ENCODE data around the gene HOTAIR. TPM values are rescaled to one million over a fixed set of nuclear protein-coding genes. Genes with fewer than 3 reads are reported as not detected.

HOTAIR gene
- total RNA-seq, 1 experiment from 2014 or later: not detected

DNA sequence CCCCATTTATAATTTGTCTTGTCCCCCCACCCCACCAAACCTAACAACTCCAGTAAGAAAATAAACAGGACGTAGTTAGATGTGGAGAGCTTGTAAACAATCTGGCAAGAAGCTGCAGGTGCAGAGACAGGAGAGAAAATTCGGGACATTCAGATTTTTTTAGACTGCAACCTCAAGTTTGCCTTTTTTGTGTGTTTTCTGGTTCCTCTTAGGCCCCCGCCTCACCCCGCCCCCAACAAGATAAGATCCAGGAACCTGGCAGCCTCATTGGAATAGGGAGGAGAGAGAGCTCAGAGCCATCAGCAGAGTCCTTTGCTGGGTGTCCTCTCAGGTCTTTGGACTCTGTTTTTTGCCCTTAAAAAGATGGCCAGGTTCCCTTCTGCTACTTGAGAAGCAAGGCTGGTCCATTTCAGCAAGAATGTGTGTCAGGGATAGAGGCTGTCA, 13.1 kb upstream of the HOTAIR start:
- H3K27me3 Mint-ChIP-seq (ENCODE audit: low read depth): peaks cover 100% of the 10 kb centered on the region
- ChIA-PET CTCF (interaction anchor here (0.5 to 5.1 kb wide), 10 partner anchors 12 to 336 kb away, joined by 3 to 36 read pairs (median 4); partner anchors contain the start of genes HOXC11, HOXC5, HOXC8 and HOXC9), POLR2A (no interaction called here)
- H3K4me1 Mint-ChIP-seq: peaks cover 39% of the 10 kb centered on the region
- no peaks in the 10 kb centered on the region for H3K9me3 Mint-ChIP-seq
- no peak overlapping the region for H3K4me3 Mint-ChIP-seq
- no peak for ATAC-seq
- H3K27ac Mint-ChIP-seq: no peak overlapping the region
- no peaks in the 10 kb centered on the region for H3K36me3 Mint-ChIP-seq
- DNase-seq (ENCODE audit: low spot score): no peak
- TF ChIP-seq ATF3 (CRISPR knock-in tag; conservative IDR thresholded peaks at IDR 0.05) (no peak), ZBTB21 (CRISPR knock-in tag; IDR thresholded peaks at IDR 0.05; ENCODE audit: borderline replicate concordance) (no peak), ZNF671 (CRISPR knock-in tag; IDR thresholded peaks at IDR 0.05) (no peak), GRHL2 (CRISPR knock-in tag; IDR thresholded peaks at IDR 0.05; ENCODE audit: insufficient replicate concordance, severe bottlenecking) (no peak), CTCF (IDR thresholded peaks at IDR 0.05) (no peak), JAZF1 (CRISPR knock-in tag; IDR thresholded peaks at IDR 0.05) (no peak), ZNF263 (CRISPR knock-in tag; IDR thresholded peaks at IDR 0.05; ENCODE audit: low read depth) (no peak), CBFB (CRISPR knock-in tag; IDR thresholded peaks at IDR 0.05; ENCODE audit: low read depth) (no peak), IRF2 (CRISPR knock-in tag; IDR thresholded peaks at IDR 0.05; ENCODE audit: borderline replicate concordance, low read depth) (no peak), SOX15 (CRISPR knock-in tag; IDR thresholded peaks at IDR 0.05) (no peak), TEAD1 (CRISPR knock-in tag; IDR thresholded peaks at IDR 0.05) (no peak), ZNF138 (CRISPR knock-in tag; conservative IDR thresholded peaks at IDR 0.05) (no peak), ZSCAN18 (CRISPR knock-in tag; IDR thresholded peaks at IDR 0.05) (no peak)
- TF ChIP-seq, protein P1, sequence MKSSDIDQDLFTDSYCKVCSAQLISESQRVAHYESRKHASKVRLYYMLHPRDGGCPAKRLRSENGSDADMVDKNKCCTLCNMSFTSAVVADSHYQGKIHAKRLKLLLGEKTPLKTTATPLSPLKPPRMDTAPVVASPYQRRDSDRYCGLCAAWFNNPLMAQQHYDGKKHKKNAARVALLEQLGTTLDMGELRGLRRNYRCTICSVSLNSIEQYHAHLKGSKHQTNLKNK (CRISPR knock-in tag; IDR thresholded peaks at IDR 0.05): no peak
- TF ChIP-seq, protein P2, sequence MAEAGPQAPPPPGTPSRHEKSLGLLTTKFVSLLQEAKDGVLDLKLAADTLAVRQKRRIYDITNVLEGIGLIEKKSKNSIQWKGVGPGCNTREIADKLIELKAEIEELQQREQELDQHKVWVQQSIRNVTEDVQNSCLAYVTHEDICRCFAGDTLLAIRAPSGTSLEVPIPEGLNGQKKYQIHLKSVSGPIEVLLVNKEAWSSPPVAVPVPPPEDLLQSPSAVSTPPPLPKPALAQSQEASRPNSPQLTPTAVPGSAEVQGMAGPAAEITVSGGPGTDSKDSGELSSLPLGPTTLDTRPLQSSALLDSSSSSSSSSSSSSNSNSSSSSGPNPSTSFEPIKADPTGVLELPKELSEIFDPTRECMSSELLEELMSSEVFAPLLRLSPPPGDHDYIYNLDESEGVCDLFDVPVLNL (CRISPR knock-in tag; IDR thresholded peaks at IDR 0.05; ENCODE audit: borderline replicate concordance, low read depth): no peak
- TF ChIP-seq, protein P3, sequence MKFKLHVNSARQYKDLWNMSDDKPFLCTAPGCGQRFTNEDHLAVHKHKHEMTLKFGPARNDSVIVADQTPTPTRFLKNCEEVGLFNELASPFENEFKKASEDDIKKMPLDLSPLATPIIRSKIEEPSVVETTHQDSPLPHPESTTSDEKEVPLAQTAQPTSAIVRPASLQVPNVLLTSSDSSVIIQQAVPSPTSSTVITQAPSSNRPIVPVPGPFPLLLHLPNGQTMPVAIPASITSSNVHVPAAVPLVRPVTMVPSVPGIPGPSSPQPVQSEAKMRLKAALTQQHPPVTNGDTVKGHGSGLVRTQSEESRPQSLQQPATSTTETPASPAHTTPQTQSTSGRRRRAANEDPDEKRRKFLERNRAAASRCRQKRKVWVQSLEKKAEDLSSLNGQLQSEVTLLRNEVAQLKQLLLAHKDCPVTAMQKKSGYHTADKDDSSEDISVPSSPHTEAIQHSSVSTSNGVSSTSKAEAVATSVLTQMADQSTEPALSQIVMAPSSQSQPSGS (CRISPR knock-in tag; IDR thresholded peaks at IDR 0.05; ENCODE audit: borderline replicate concordance, low read depth): no peak
- TF ChIP-seq, protein P4, sequence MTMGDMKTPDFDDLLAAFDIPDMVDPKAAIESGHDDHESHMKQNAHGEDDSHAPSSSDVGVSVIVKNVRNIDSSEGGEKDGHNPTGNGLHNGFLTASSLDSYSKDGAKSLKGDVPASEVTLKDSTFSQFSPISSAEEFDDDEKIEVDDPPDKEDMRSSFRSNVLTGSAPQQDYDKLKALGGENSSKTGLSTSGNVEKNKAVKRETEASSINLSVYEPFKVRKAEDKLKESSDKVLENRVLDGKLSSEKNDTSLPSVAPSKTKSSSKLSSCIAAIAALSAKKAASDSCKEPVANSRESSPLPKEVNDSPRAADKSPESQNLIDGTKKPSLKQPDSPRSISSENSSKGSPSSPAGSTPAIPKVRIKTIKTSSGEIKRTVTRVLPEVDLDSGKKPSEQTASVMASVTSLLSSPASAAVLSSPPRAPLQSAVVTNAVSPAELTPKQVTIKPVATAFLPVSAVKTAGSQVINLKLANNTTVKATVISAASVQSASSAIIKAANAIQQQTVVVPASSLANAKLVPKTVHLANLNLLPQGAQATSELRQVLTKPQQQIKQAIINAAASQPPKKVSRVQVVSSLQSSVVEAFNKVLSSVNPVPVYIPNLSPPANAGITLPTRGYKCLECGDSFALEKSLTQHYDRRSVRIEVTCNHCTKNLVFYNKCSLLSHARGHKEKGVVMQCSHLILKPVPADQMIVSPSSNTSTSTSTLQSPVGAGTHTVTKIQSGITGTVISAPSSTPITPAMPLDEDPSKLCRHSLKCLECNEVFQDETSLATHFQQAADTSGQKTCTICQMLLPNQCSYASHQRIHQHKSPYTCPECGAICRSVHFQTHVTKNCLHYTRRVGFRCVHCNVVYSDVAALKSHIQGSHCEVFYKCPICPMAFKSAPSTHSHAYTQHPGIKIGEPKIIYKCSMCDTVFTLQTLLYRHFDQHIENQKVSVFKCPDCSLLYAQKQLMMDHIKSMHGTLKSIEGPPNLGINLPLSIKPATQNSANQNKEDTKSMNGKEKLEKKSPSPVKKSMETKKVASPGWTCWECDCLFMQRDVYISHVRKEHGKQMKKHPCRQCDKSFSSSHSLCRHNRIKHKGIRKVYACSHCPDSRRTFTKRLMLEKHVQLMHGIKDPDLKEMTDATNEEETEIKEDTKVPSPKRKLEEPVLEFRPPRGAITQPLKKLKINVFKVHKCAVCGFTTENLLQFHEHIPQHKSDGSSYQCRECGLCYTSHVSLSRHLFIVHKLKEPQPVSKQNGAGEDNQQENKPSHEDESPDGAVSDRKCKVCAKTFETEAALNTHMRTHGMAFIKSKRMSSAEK (CRISPR knock-in tag; IDR thresholded peaks at IDR 0.05; ENCODE audit: borderline replicate concordance): no peak
- TF ChIP-seq, protein P5, sequence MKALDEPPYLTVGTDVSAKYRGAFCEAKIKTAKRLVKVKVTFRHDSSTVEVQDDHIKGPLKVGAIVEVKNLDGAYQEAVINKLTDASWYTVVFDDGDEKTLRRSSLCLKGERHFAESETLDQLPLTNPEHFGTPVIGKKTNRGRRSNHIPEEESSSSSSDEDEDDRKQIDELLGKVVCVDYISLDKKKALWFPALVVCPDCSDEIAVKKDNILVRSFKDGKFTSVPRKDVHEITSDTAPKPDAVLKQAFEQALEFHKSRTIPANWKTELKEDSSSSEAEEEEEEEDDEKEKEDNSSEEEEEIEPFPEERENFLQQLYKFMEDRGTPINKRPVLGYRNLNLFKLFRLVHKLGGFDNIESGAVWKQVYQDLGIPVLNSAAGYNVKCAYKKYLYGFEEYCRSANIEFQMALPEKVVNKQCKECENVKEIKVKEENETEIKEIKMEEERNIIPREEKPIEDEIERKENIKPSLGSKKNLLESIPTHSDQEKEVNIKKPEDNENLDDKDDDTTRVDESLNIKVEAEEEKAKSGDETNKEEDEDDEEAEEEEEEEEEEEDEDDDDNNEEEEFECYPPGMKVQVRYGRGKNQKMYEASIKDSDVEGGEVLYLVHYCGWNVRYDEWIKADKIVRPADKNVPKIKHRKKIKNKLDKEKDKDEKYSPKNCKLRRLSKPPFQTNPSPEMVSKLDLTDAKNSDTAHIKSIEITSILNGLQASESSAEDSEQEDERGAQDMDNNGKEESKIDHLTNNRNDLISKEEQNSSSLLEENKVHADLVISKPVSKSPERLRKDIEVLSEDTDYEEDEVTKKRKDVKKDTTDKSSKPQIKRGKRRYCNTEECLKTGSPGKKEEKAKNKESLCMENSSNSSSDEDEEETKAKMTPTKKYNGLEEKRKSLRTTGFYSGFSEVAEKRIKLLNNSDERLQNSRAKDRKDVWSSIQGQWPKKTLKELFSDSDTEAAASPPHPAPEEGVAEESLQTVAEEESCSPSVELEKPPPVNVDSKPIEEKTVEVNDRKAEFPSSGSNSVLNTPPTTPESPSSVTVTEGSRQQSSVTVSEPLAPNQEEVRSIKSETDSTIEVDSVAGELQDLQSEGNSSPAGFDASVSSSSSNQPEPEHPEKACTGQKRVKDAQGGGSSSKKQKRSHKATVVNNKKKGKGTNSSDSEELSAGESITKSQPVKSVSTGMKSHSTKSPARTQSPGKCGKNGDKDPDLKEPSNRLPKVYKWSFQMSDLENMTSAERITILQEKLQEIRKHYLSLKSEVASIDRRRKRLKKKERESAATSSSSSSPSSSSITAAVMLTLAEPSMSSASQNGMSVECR (CRISPR knock-in tag; IDR thresholded peaks at IDR 0.05; ENCODE audit: borderline replicate concordance): no peak

Measured in WTC11 (cell line).